IPS-11a (cell line): ENCODE measurements around the gene KRTAP4-16.
"Not testable (repeated sequence)": the region's sequence is repeated elsewhere in the genome, so short reads cannot be mapped to it uniquely, and the experiment has no call there.

ENCODE experiments used
- H3K4me3 ChIP-seq: one replicate; pipeline ENCODE4 v1.5.1; 2013; ENCODE audit warnings: low read depth, low read length, control low read depth

The KRTAP4-16 gene

DNA sequence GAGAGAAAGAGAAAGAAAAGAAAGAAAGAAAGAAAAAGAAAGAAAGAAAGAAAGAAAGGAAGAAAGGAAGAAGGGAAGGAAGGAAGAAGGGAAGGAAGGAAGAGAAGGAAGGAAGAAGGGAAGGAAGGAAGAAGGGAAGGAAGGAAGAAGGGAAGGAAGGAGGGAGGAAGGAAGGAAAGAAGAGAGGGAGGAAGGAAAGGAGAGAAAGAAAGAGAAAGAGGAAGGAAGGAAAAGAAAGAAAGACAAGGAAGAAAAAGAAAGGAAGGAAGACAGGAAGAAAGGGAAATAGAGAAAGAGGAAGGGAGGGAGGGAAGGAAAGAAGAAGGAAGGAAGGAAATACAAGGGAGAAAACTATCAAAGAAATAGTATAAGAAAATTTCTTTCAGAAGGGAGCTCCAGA, 25.2 kb downstream of the KRTAP4-16 start:
- no peak overlapping the region for H3K4me3 ChIP-seq

DNA sequence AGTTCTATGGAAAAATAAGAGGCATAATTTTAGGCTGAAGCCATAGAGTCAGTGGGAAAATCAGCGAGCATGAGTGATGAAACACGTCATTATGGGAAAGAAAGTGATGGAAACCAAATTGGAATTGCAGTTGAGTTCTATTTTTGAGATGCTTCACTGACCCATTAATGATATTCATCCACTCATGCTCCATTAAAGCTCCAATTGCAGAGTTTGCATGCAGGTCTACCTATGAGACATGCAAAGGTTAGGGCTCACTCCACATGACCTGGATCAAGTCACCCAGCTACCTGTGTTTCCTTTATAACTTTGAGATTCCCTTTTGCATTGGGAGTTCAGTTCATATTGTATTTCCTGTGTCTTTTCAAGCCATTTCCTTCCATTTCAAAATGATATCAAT, 28.3 kb downstream of the KRTAP4-16 start:
- no peak overlapping the region for H3K4me3 ChIP-seq

DNA sequence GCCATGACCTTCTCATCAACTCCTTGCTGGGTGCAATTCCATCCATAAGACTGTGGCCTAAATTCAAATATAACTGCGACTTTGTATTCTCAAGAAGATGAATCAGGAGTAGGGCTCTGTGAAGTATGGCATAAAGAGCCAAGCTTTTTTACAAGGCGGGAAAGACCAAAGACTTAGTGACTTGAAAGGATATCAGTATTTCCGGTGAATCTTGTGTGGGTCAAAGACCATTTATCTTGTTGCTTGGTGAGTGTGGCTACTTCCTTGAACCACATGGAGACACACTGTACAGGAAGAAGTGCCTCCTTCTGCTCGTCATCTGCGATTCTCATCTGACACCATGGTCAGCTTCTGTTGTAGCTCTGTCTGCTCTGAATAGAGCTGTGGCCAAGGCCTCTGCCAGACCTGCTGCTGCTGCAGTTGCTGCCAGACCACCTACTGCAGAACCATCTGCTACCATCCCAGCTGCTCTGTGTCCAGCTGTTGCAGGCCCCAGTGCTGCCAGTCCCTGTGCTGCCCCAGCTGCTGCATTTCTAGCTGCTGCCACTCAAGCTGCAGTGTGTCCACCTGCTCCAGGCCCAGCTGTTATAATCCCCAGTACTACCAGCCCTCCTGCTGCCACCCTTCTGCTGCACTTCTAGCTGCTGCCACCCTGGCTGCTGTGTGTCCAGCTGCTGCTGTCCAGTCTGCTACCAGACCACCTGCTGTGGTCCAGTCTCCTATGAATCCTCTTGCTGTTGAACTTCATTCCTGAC, 30.2 kb downstream of the KRTAP4-16 start:
- H3K4me3 ChIP-seq: no peak overlapping the region

DNA sequence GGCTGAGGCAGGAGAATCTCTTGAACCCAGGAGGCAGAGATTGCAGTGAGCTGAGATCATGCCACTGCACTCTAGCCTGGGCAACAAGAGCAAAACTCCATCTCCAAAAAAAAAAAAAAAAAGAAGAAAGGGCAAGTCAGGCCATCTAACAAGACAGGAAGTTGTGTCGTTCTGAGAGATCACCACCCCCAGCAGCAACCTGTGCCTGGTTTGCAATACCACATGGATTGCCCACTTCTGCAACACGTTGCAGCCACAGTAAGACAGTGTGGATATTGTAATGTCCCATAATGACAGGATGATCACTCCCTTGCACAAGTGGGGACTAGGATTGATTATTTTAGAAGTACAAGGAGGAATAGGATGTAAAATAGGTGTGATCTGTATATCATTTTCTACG, 33.0 kb downstream of the KRTAP4-16 start:
- no peak overlapping the region for H3K4me3 ChIP-seq

DNA sequence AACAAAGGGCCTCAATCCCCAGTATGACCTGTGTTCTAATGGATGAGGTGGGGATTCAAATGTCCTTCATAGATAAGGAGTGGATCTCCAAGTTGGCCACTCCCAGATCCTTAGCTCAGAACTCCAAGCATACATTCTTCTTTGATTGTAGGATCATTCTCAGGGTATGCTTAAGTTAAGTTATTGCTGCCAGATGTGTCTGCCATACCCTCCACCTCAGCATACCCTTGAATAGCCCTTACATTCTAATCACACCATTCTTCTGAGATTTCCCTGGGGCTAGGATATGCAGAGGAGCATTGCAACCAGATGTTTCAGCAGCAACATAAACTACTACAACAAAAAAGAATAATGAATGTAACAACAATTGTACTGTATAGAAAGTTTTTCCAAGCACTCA, 34.7 kb downstream of the KRTAP4-16 start:
- no peak overlapping the region for H3K4me3 ChIP-seq

DNA sequence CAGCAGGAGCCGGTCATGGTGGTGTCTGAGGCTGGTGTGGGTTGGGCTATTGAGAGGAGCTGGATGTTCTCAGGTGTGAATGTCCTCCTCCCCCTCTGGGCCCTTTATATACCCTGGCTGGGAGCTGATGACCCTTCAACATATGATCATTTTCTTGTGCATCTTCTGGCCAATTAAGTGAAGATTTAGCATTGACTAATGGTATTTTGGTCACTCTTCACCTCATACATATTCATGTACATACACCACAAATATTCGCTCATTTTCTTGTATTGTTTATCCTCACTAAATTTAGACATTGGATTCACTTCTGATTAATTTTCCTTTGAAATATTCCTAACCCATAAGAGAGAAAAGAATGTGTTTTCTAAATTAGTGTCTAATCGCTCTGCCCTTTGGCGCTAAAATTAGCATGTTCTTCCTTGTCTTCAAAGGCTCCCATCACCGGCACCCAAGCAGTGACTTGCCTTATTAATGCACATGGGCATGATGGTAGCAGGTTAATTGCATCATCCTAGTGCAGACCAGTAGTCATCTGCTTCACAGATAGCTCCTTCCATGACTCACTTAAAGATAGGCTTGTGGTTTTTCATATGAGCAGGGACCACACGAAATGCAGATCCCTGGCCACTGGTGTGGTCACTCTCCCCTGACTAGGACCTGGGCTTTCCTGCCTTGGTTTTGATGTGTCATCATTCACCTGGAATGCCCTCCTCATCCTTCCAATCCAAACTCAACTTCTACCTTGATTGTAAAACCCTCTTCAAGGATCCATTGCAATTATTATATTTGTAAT, 36.0 kb downstream of the KRTAP4-16 start, which contains the start of gene KRTAP2-4:
KRTAP2-4 (minus strand) TSS at position 51 of the 796 bp plus-strand sequence; CDS start at position 17, 34 bp downstream.
- no peak within 1 kb of the TSS for H3K4me3 ChIP-seq

DNA sequence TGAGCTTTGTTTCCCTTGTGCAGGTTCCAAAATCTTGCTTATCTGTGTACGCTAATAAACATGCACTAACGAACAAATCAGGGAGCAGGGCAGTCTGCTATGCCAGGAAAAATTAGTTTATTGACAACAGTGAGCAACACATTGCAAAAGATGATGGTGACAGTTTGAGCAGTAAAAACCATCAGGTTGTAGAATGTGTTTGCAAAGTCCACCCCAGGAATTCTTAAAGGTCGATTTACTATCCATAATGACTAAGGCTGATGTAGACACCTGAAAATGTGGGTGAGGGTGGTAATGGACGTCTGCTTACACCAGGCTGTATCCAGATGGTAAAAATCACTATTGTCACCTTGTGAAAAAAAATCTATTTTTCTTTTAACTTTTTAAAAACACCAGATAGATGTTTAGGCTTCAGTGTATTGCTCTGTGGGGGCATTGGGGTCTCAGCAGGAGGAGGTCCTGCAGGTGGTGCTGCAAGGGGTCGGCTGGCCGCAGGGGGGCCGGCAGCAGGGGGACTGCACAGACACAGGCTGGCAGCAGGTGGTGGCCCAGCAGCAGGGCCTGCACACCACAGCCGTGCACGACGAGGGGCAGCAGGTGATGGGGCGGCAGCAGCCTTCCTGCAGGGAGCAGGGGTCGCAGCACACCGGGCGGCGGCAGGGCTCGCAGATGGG, 36.9 kb downstream of the KRTAP4-16 start:
- H3K4me3 ChIP-seq: not testable (repeated sequence)

DNA sequence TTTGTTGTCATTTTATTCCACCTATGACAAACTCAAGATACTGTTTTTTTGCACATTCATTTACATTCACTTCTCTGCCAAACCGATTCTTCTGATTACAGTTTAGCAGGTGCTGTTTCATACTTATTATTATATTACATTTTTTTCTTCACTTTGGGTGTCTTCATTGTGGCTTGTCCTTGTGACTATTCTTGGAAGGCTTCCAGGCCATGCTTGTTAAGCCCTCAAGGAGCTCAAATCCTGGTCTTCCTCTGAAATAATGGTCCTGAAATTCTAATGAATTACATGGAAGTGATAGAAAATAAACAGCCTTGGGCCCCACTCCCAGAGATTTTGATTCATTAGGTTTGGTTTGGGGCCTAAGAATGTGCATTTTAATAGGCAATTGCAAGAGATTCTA, 37.7 kb downstream of the KRTAP4-16 start:
- H3K4me3 ChIP-seq: no peak overlapping the region

DNA sequence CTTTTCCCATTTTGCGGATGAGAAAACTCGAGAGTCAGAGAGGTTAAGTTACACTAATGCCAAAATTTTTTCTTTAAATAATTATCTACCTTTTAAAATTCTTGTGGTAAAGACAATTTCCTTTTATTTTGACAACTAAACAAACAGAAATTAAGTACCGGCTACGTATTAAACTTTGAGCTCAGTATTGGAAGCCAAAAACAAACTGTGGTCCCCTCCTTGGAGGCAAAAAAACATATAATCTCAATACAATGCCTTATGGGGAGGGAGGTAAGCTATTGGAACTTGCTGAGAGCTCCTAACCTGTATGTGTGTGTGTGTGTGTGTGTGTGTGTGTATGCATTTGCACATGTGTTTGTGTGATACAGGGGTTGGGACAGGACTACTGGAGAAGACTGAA, 38.6 kb downstream of the KRTAP4-16 start:
- H3K4me3 ChIP-seq: no peak overlapping the region

DNA sequence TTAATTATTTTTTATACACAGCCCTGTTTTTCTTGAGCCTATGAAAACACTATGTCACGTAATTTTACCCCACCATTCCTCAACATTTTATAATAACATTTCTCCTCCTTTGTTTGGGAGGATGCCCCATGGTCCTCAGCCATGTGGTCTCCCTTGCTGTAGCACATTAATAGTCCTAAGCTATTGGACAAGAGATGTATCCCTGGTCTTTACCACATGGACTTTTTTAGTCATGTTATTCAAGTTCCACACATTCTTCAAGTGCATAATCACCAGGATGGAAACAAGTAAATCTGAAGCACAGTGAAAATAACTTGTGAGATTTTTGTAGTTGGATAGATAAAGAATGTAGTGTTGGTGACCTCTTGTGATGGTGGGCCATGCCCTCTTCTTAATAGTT, 40.0 kb downstream of the KRTAP4-16 start:
- H3K4me3 ChIP-seq: no peak overlapping the region

DNA sequence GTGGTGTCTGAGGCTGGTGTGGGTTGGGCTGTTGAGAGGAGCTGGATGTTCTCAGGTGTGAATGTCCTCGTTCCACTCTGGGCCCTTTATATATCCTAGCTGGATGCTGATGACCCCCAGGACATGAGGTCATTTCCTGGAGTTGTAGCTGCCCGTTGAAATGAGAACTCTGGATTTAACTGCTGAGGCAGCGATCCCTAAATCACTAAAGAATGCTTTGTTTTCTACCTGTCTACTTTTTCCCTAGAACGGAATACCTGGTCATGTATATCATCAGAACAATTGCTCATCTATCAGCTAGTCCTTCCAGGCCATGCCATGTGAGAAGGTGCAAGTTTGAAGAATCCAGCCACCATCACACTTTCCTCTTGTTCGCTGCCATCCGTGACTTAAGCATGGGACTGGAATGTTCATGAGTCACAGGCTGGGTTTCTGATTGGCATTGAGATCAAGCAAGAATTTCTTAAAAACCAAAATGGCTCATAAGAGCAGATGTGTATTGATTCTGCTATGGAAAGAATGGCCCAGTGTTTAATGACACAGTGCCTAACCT, 41.9 kb downstream of the KRTAP4-16 start, which contains the start of gene KRTAP2-3:
KRTAP2-3 (minus strand) TSS at position 63 of the 553 bp plus-strand sequence. CDS start 64 bp downstream, outside the sequence.
- no peak within 1 kb of the TSS for H3K4me3 ChIP-seq

DNA sequence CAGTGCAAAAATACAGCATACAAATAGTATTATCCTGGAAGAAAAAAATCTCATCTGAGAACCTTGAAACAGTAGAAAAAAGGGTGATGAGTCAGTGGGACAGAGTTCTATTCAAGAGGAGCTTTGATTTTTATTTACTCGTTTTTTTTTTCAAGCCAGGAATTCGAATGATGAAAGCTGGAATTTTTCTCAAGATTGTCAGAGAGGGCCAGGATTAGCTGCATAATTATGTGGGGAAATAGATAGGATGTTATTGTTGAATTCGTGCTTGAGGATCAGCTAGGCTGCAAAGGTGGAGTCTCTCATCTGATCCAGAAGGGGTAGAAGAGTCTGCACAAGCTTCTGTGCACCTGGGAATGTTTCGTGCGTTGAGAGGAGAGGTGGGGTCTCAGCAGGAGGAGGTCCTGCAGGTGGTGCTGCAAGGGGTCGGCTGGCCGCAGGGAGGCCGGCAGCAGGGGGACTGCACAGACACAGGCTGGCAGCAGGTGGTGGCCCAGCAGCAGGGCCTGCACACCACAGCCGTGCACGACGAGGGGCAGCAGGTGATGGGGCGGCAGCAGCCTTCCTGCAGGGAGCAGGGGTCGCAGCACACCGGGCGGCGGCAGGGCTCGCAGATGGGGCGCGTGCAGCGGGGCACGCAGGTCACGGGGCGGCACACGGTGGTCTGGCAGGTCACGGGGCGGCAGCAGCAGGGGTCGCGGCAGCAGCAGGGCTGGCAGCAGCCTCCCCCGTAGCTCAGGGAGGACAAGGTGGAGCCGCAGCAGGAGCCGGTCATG, 42.5 kb downstream of the KRTAP4-16 start:
- not testable (repeated sequence) for H3K4me3 ChIP-seq

DNA sequence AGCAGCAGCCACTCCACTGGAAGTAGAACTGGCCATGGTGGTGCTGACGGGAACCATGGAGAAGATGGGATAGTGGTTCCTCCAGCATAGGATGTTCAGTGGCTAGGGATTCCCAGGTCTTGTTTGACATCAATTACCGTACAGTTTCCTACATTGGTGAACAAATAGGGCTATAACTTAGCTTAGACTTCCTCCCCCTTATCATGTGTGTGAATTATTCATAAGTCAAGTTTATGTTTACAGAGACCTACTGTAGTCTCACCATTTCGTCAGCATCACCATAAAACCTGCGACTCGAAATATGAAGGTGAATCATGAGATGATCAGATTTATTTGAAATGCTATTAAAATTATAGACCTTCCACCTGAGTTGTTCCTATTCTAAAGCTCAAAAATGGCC, 43.3 kb downstream of the KRTAP4-16 start:
- no peak overlapping the region for H3K4me3 ChIP-seq

DNA sequence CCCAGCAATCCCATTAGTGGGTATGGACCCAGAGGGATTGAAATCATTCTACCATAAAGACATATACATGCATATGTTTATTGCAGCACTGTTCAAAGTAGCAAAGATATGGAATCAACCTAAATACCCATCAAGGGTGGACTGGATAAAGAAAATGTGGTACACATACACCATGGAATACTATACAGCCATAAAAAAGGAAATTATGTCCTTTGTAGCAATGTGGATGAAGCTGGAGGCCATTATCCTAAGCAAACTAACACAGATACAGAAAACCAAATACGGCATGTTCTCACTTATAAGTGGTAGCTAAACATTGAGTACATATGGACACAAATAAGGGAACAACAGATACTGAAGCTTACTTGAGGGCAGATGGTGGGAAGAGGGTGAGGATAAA, 44.5 kb downstream of the KRTAP4-16 start:
- no peak overlapping the region for H3K4me3 ChIP-seq

DNA sequence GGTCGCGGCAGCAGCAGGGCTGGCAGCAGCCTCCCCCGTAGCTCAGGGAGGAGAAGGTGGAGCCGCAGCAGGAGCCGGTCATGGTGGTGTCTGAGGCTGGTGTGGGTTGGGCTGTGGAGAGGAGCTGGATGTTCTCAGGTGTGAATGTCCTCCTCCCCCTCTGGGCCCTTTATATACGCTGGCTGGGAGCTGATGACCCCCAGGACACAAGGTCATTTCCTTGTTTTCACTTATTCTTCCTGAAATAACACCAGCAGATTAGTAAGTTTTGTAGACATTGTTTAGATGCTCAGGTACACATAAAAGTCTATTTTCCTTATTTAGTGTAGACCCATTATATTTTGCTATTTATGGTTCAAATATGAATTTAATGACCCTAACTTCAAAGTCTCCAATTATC, 46.9 kb downstream of the KRTAP4-16 start, which contains the start of gene KRTAP2-2:
KRTAP2-2 (minus strand) TSS at position 101 of the 400 bp plus-strand sequence; CDS start at position 82, 19 bp downstream.
- not testable (repeated sequence) for H3K4me3 ChIP-seq

DNA sequence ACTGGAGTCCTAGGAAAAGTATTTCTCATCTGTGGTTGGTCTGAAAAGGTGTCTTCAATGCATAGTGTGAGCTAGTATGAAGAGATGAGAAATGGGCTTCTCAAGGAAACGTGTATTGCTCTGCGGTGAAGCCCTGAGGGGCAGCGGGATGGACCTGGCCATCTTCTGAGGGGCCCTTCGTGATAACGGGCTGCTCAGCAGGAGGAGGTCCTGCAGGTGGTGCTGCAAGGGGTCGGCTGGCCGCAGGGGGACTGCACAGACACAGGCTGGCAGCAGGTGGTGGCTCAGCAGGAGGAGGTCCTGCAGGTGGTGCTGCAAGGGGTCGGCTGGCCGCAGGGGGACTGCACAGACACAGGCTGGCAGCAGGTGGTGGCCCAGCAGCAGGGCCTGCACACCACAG, 47.5 kb downstream of the KRTAP4-16 start:
- not testable (repeated sequence) for H3K4me3 ChIP-seq

DNA sequence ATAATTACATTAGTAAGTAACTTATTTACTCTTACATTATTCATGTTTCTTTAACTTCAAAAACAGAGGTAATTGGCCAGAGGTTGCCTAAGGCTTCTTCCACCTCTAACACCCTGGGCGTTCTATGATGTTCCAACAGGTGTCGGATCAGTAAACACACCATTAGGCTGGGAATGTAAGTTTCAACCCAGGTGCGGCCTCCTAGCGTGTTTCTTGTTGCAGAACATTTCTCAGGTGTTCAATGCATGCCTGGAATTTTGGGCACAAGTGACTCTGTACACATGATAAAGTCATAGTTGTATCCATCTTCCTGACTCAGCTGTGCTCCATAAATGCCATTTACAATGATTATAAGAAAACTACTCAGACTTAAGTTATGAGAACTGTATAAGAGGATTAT, 48.0 kb downstream of the KRTAP4-16 start:
- H3K4me3 ChIP-seq: no peak overlapping the region

DNA sequence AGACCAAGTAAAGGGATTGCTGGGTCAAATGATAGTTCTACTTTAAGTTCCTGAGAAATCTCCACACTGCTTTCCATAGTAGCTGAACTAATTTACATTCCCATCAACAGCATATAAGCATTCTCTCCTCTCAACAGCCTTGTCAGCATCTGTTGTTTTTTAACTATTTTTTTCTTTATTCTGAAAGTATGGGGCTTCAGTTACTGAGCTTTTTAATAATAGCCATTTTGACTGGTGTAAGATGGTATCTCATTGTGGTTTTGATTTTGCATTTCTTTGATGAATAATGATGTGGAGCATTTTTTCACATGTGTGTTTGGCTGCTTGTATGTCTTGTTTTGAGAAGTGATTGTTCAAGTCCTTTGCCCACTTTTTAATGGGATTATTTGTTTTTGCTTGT, 49.4 kb downstream of the KRTAP4-16 start:
- H3K4me3 ChIP-seq: no peak overlapping the region
